Left lung (tissue), 10 donors: ENCODE results near the gene ATP6AP1. TPM values are rescaled to one million over a fixed set of nuclear protein-coding genes. Genes with fewer than 3 reads are reported as not detected.

Experiments used
- ATAC-seq: fragments of 200-7000 bp; cut with Tn5 transposase; one replicate; pipeline ENCODE4 v1.9.1; 2020; ENCODE audit warnings: moderate library complexity
- DNase-seq, 4 donors: peaks; one replicate each; pipeline ENCODE4 v3.0.0-alpha.2; 2013 to 2020
- H3K27ac ChIP-seq, 2 donors: fragments of 200-600 bp; sonication (generic) in 1 of 2; one replicate each; pipeline versions ENCODE4 v1.5.0 to v1.8.0; 2020 to 2021
- H3K27me3 ChIP-seq, 2 donors: fragments of 200-600 bp; sonication (generic) in 1 of 2; one replicate each; pipeline versions ENCODE4 v1.5.0 to v1.8.0; 2020 to 2021
- H3K36me3 ChIP-seq, 2 donors: fragments of 200-600 bp; sonication (generic) in 1 of 2; one replicate each; pipeline versions ENCODE4 v1.5.0 to v1.8.0; 2020 to 2021
- H3K4me1 ChIP-seq, 2 donors: fragments of 200-600 bp; one replicate each; pipeline ENCODE4 v1.8.0; 2021
- H3K4me3 ChIP-seq, 2 donors: fragments of 200-600 bp; sonication (generic) in 1 of 2; one replicate each; pipeline versions ENCODE4 v1.5.0 to v1.8.0; 2020 to 2021; ENCODE audit warnings: mild to moderate bottlenecking in 1 of 2
- H3K9me3 ChIP-seq, 2 donors: fragments of 200-600 bp; sonication (generic) in 1 of 2; one replicate each; pipeline versions ENCODE4 v1.5.0 to v1.8.0; 2020 to 2021
- intact Hi-C, 2 donors: fragments of 100-400 bp; cut with DNase I; formaldehyde crosslinking; loops; one replicate each; pipeline versions ENCODE4 v1.11.2 to v1.14.2; 2022
- polyA plus RNA-seq, 6 donors: library from polyadenylated mRNA; unstranded; fragments of 120-200 nt; gene quantifications; one replicate each; pipeline ENCODE4 v1.2.1, GENCODE V29; 2013; ENCODE audit not compliant: insufficient read length in 6 of 6
- total RNA-seq, 2 donors: library from RNA; stranded (reverse); fragmentation: NEBNext Ultra II Directional; extraction: Animal tissue kit (Norgen Biotek cat#: 25700); gene quantifications; one replicate each; pipeline ENCODE4 v1.2.1, GENCODE V29; 2021
- TF ChIP-seq, protein P1 (sequence below), 2 donors: fragments of 200-600 bp; sonication (generic) in 1 of 2; IDR thresholded peaks; one replicate each; pipeline versions ENCODE4 v1.5.0 to v1.8.0; 2021; ENCODE audit warnings: antibody characterized with exemption in 2 of 2
- donor health status: DM: no; HTN: yes; CAD: no.
- donor health status: DM: no; HTN: no; CAD: no.

ATP6AP1 gene
- total and polyA plus RNA-seq, 8 donors = 89.4 to 168 (median 98.7) TPM

DNA sequence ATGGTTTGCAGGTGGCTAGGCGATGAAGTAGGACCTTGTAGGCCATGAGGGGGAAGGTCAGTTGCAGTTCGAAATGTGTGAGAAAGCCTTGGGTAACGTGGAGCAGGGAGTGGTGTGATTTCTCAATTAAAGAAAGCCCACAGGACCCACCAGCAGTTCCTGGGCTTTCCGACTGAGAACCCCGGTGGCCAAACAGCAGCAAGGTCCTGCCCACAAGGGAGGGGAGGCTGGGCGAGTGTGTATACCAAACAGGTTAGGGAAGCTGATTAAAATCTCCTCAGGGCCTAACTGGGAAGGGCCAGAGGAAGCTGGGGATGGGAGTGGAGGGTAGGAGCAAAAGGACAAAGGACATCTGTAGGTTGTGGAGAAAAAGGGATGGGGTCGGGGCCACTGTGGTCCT, 2.4 kb downstream of the ATP6AP1 start:
- DNase-seq = no peak
- H3K4me3 ChIP-seq = peak overlapping the region in 1 of 2 donors; percentile 80
- peak overlapping the region; percentile 39 to 80 for H3K27ac ChIP-seq
- H3K9me3 ChIP-seq = no peaks in the 10 kb centered on the region
- TF ChIP-seq, protein P1, sequence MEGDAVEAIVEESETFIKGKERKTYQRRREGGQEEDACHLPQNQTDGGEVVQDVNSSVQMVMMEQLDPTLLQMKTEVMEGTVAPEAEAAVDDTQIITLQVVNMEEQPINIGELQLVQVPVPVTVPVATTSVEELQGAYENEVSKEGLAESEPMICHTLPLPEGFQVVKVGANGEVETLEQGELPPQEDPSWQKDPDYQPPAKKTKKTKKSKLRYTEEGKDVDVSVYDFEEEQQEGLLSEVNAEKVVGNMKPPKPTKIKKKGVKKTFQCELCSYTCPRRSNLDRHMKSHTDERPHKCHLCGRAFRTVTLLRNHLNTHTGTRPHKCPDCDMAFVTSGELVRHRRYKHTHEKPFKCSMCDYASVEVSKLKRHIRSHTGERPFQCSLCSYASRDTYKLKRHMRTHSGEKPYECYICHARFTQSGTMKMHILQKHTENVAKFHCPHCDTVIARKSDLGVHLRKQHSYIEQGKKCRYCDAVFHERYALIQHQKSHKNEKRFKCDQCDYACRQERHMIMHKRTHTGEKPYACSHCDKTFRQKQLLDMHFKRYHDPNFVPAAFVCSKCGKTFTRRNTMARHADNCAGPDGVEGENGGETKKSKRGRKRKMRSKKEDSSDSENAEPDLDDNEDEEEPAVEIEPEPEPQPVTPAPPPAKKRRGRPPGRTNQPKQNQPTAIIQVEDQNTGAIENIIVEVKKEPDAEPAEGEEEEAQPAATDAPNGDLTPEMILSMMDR (IDR thresholded peaks at IDR 0.05) = no peak
- ATAC-seq = no peak
- H3K36me3 ChIP-seq = peaks cover 0 to 43% of the 10 kb centered on the region in 2 donors
- H3K4me1 ChIP-seq = peaks cover 0 to 37% of the 10 kb centered on the region in 2 donors
- intact Hi-C loops = no loop called here
- no peaks in the 10 kb centered on the region for H3K27me3 ChIP-seq

DNA sequence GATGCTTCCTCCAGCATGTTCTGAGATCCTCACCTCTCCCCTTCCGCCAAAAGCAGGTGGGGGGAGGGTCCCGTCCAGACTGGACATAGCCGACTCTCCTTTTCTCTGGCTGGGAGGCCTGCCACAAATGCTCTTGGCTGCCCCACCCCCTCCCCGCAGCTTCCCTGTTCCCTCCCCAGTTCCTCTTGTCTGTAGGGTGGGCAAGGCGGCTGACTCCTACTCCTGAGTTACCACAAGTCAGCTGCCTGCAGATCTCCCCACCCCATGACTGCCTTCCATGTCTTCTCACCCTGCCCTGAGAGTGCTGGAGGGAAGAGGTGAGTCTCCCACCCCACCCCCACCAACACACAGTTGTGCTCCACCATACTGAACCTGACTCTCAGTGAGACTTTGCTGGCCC, 2.9 kb downstream of the ATP6AP1 start:
- Histone ChIP-seq H3K4me3 (peak overlapping the region in 1 of 2 donors; percentile 80), H3K9me3 (no peaks in the 10 kb centered on the region), H3K4me1 (peaks cover 0 to 41% of the 10 kb centered on the region in 2 donors), H3K36me3 (peaks cover 0 to 44% of the 10 kb centered on the region in 2 donors), H3K27me3 (no peaks in the 10 kb centered on the region), H3K27ac (peak overlapping the region; percentile 39 to 80)
- peak; percentile 5 for ATAC-seq
- TF ChIP-seq, protein P1 (IDR thresholded peaks at IDR 0.05) = no peak
- DNase-seq = peak in 1 of 4 donors; percentile 71
- intact Hi-C loops = no loop called here

DNA sequence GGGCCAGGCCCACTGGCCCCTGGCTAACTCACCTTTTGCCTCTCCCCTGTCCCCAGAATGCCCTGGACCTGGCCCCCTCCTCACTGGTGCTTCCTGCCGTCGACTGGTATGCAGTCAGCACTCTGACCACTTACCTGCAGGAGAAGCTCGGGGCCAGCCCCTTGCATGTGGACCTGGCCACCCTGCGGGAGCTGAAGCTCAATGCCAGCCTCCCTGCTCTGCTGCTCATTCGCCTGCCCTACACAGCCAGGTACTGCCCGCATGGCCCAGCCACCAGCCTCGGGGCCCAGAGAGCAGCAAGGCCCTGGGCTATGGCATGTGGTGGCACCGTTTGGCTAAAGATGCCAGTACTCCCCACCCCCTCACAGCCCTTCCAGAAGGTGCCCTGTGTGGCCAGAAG, 3.7 kb downstream of the ATP6AP1 start:
- intact Hi-C loops = no loop called here
- Histone ChIP-seq H3K27ac (peak overlapping the region in 1 of 2 donors; percentile 80), H3K4me3 (no peak overlapping the region), H3K4me1 (peaks cover 0 to 37% of the 10 kb centered on the region in 2 donors), H3K36me3 (peaks cover 0 to 44% of the 10 kb centered on the region in 2 donors), H3K9me3 (no peaks in the 10 kb centered on the region), H3K27me3 (no peaks in the 10 kb centered on the region)
- TF ChIP-seq, protein P1 (IDR thresholded peaks at IDR 0.05) = no peak
- ATAC-seq = no peak
- no peak for DNase-seq

DNA sequence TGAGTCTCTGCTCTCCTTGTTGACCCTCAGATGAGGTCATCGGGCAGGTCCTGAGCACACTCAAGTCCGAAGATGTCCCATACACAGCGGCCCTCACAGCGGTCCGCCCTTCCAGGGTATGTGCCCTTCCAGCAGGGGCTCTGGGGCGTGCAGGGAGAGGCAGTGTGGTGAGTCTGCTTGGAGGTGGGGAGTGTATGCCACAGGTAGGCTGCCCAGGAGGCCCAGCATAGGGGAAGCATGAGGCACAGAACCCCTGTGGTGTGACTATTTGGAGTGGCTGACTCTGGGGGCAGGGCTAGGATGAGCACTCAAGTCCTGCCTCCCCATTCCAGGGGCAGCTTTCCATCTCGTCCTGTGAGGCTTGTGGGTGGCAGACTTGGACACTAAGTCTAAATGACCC, 5.1 kb downstream of the ATP6AP1 start:
- Histone ChIP-seq H3K36me3 (peaks cover 0 to 44% of the 10 kb centered on the region in 2 donors), H3K27me3 (no peaks in the 10 kb centered on the region), H3K27ac (no peak overlapping the region), H3K9me3 (no peaks in the 10 kb centered on the region), H3K4me3 (no peak overlapping the region), H3K4me1 (peaks cover 0 to 35% of the 10 kb centered on the region in 2 donors)
- TF ChIP-seq, protein P1 (IDR thresholded peaks at IDR 0.05) = no peak
- intact Hi-C loops = no loop called here
- DNase-seq = no peak
- ATAC-seq = no peak

DNA sequence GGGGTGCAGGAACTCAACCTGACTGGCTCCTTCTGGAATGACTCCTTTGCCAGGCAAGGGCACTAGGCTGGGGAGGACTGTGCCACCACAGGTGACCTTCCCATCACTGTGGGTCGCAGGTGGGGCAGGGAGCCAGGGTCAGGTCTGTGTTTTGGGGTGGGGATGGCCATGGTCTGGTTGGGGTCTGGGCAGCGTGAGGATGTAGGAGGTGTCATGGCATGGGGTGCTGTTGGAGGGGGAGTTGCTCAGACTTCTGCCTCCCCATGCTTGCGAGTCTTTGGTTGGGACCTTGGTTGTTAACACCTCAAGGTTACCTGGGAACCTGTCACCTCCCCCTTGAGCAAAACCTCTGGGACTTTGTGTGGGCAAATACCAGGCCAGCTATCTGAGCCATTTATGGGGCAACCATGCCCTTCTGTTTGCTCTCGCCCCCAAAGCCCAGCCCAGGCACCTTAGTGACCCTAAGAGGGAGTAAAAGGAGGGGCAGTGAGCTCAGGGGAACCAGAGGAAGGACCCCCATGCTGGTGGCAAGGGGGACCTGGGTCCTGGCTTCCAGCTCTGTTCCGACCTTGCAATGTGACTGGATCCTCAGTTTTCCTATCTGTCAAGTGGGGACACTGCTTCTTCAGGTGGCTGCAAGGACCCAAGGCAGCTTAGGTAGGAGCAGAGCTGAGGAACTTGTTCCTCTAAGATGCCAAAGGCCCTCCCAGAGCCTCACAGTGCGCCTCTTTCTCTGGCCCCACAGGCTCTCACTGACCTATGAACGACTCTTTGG, 6.1 kb downstream of the ATP6AP1 start:
- intact Hi-C loops = no loop called here

More for the DNA sequence above, 6.1 kb downstream of the ATP6AP1 start:
- H3K27ac ChIP-seq = no peak overlapping the region
- H3K4me3 ChIP-seq = no peak overlapping the region
- DNase-seq = no peak
- H3K27me3 ChIP-seq = no peaks in the 10 kb centered on the region
- no peaks in the 10 kb centered on the region for H3K9me3 ChIP-seq
- H3K36me3 ChIP-seq = peaks cover 0 to 51% of the 10 kb centered on the region in 2 donors
- peaks cover 0 to 40% of the 10 kb centered on the region in 2 donors for H3K4me1 ChIP-seq
- ATAC-seq = no peak
- TF ChIP-seq, protein P1 (IDR thresholded peaks at IDR 0.05) = no peak
